Activated T-helper 17 cell treated with anti-CD3 and anti-CD28 coated beads, Interleukin-2, amount 50 U/mL, for 72 hours (primary cell): ENCODE data around the gene AFF1. TPM values are rescaled to one million over a fixed set of nuclear protein-coding genes. Genes with fewer than 3 reads are reported as not detected.

Experiments used
- ATAC-seq: fragments of 150-1000 bp; cut with Tn5 transposase; replicated peaks from 2 replicates; pipeline ENCODE4 v1.10.0; 2021; ENCODE audit warnings: mild to moderate bottlenecking, moderate library complexity
- H3K27ac Mint-ChIP-seq: one replicate; pipeline ENCODE4 v1.8.0; 2022; ENCODE audit warnings: mixed read lengths
- H3K27me3 Mint-ChIP-seq: one replicate; pipeline ENCODE4 v1.8.0; 2022; ENCODE audit warnings: mixed read lengths
- H3K36me3 Mint-ChIP-seq: one replicate; pipeline ENCODE4 v1.8.0; 2022; ENCODE audit warnings: low read depth, mild to moderate bottlenecking, mixed read lengths
- H3K4me1 Mint-ChIP-seq: one replicate; pipeline ENCODE4 v1.8.0; 2022; ENCODE audit warnings: mixed read lengths
- H3K4me3 Mint-ChIP-seq: one replicate; pipeline ENCODE4 v1.8.0; 2022; ENCODE audit warnings: mild to moderate bottlenecking, mixed read lengths
- H3K9me3 Mint-ChIP-seq: one replicate; pipeline ENCODE4 v1.8.0; 2022; ENCODE audit warnings: mixed read lengths
- total RNA-seq, 2 donors: library from RNA; stranded (reverse); gene quantifications; one replicate each; pipeline ENCODE4 v1.2.3, GENCODE V29; 2022

The AFF1 gene
- total RNA-seq, 2 donors from 2014 or later = 64.2 to 80.5 TPM

GRCh38 chr4:87014284-87014782 is 79.5 kb downstream of the AFF1 start:
- no peaks in the 10 kb centered on the region for H3K9me3 Mint-ChIP-seq
- peak overlapping the region; percentile 75 for H3K27ac Mint-ChIP-seq
- H3K27me3 Mint-ChIP-seq = no peaks in the 10 kb centered on the region
- no peak for ATAC-seq
- peaks cover 59% of the 10 kb centered on the region for H3K4me1 Mint-ChIP-seq
- no peaks in the 10 kb centered on the region for H3K36me3 Mint-ChIP-seq
- peak overlapping the region; percentile 56 for H3K4me3 Mint-ChIP-seq

- Mint-ChIP-seq H3K4me1 (peaks cover 60% of the 10 kb centered on the region), H3K27me3 (no peaks in the 10 kb centered on the region)
- ATAC-seq = no peak
Observed at GRCh38 chr4:87015416-87015815, 80.6 kb downstream of the AFF1 start.

GRCh38 chr4:87017580-87018342 is 83.0 kb downstream of the AFF1 start:
- H3K4me1 Mint-ChIP-seq = peaks cover 57% of the 10 kb centered on the region
- H3K27ac Mint-ChIP-seq = peak overlapping the region; percentile 77
- H3K27me3 Mint-ChIP-seq = no peaks in the 10 kb centered on the region
- ATAC-seq = peak; percentile 71
- no peaks in the 10 kb centered on the region for H3K9me3 Mint-ChIP-seq
- H3K4me3 Mint-ChIP-seq = peak overlapping the region; percentile 13
- no peaks in the 10 kb centered on the region for H3K36me3 Mint-ChIP-seq

More at GRCh38 chr4:87015416-87015815, 80.6 kb downstream of the AFF1 start:
- Mint-ChIP-seq H3K9me3 (no peaks in the 10 kb centered on the region), H3K4me3 (peak overlapping the region; percentile 56), H3K36me3 (no peaks in the 10 kb centered on the region), H3K27ac (peak overlapping the region; percentile 75)

- Mint-ChIP-seq H3K4me3 (no peak overlapping the region), H3K36me3 (no peaks in the 10 kb centered on the region), H3K27me3 (no peaks in the 10 kb centered on the region), H3K4me1 (peaks cover 56% of the 10 kb centered on the region), H3K27ac (peak overlapping the region; percentile 77), H3K9me3 (no peaks in the 10 kb centered on the region)
- ATAC-seq = no peak
Observed at GRCh38 chr4:87018753-87019152, 83.9 kb downstream of the AFF1 start.

GRCh38 chr4:87019246-87019791 is 84.5 kb downstream of the AFF1 start:
- no peaks in the 10 kb centered on the region for H3K36me3 Mint-ChIP-seq
- H3K9me3 Mint-ChIP-seq = no peaks in the 10 kb centered on the region
- no peak for ATAC-seq
- peak overlapping the region; percentile 13 for H3K4me3 Mint-ChIP-seq
- H3K27me3 Mint-ChIP-seq = no peaks in the 10 kb centered on the region
- H3K4me1 Mint-ChIP-seq = peaks cover 61% of the 10 kb centered on the region
- H3K27ac Mint-ChIP-seq = peak overlapping the region; percentile 77

GRCh38 chr4:87019898-87020297 is 85.1 kb downstream of the AFF1 start:
- H3K27me3 Mint-ChIP-seq = no peaks in the 10 kb centered on the region
- H3K4me3 Mint-ChIP-seq = peak overlapping the region; percentile 13
- H3K9me3 Mint-ChIP-seq = no peaks in the 10 kb centered on the region
- peaks cover 3% of the 10 kb centered on the region for H3K36me3 Mint-ChIP-seq
- ATAC-seq = no peak
- peaks cover 59% of the 10 kb centered on the region for H3K4me1 Mint-ChIP-seq
- H3K27ac Mint-ChIP-seq = peak overlapping the region; percentile 77

- Mint-ChIP-seq H3K27ac (no peak overlapping the region), H3K9me3 (no peaks in the 10 kb centered on the region)
Observed at GRCh38 chr4:87024201-87024600, 89.4 kb downstream of the AFF1 start.

GRCh38 chr4:87025023-87025613 is 90.3 kb downstream of the AFF1 start:
- Mint-ChIP-seq H3K4me3 (no peak overlapping the region), H3K36me3 (peaks cover 10% of the 10 kb centered on the region), H3K27me3 (no peaks in the 10 kb centered on the region), H3K4me1 (peaks cover 34% of the 10 kb centered on the region), H3K9me3 (no peaks in the 10 kb centered on the region), H3K27ac (no peak overlapping the region)
- no peak for ATAC-seq

More at GRCh38 chr4:87024201-87024600, 89.4 kb downstream of the AFF1 start:
- Mint-ChIP-seq H3K36me3 (peaks cover 6% of the 10 kb centered on the region), H3K27me3 (no peaks in the 10 kb centered on the region), H3K4me3 (no peak overlapping the region), H3K4me1 (peaks cover 35% of the 10 kb centered on the region)
- ATAC-seq = no peak

GRCh38 chr4:87025614-87026041 is 90.8 kb downstream of the AFF1 start:
- Mint-ChIP-seq H3K4me1 (peaks cover 30% of the 10 kb centered on the region), H3K9me3 (no peaks in the 10 kb centered on the region), H3K27ac (no peak overlapping the region), H3K4me3 (no peak overlapping the region), H3K27me3 (no peaks in the 10 kb centered on the region), H3K36me3 (peaks cover 10% of the 10 kb centered on the region)
- no peak for ATAC-seq

GRCh38 chr4:87026800-87027495 is 92.1 kb downstream of the AFF1 start:
- no peak for ATAC-seq
- Mint-ChIP-seq H3K36me3 (peaks cover 10% of the 10 kb centered on the region), H3K27me3 (no peaks in the 10 kb centered on the region), H3K4me3 (no peak overlapping the region), H3K27ac (no peak overlapping the region), H3K4me1 (peaks cover 25% of the 10 kb centered on the region), H3K9me3 (no peaks in the 10 kb centered on the region)

- H3K36me3 Mint-ChIP-seq = peaks cover 10% of the 10 kb centered on the region
- H3K27me3 Mint-ChIP-seq = no peaks in the 10 kb centered on the region
- H3K9me3 Mint-ChIP-seq = no peaks in the 10 kb centered on the region
- H3K4me1 Mint-ChIP-seq = peaks cover 16% of the 10 kb centered on the region
- H3K27ac Mint-ChIP-seq = peak overlapping the region; percentile 47
- no peak for ATAC-seq
- no peak overlapping the region for H3K4me3 Mint-ChIP-seq
Observed at GRCh38 chr4:87029356-87029755, 94.5 kb downstream of the AFF1 start.

GRCh38 chr4:87030124-87030523 is 95.3 kb downstream of the AFF1 start:
- Mint-ChIP-seq H3K27me3 (no peaks in the 10 kb centered on the region), H3K4me3 (no peak overlapping the region), H3K36me3 (peaks cover 5% of the 10 kb centered on the region), H3K9me3 (no peaks in the 10 kb centered on the region), H3K4me1 (peaks cover 16% of the 10 kb centered on the region), H3K27ac (peak overlapping the region; percentile 47)
- no peak for ATAC-seq

GRCh38 chr4:87030755-87031441 is 96.1 kb downstream of the AFF1 start:
- ATAC-seq = no peak
- no peaks in the 10 kb centered on the region for H3K27me3 Mint-ChIP-seq

GRCh38 chr4:87031920-87032319 is 97.1 kb downstream of the AFF1 start:
- ATAC-seq = no peak
- H3K27me3 Mint-ChIP-seq = no peaks in the 10 kb centered on the region
- H3K4me1 Mint-ChIP-seq = peaks cover 17% of the 10 kb centered on the region
- no peak overlapping the region for H3K27ac Mint-ChIP-seq
- H3K36me3 Mint-ChIP-seq = peaks cover 5% of the 10 kb centered on the region
- H3K9me3 Mint-ChIP-seq = no peaks in the 10 kb centered on the region
- no peak overlapping the region for H3K4me3 Mint-ChIP-seq

More at GRCh38 chr4:87030755-87031441, 96.1 kb downstream of the AFF1 start:
- no peak overlapping the region for H3K27ac Mint-ChIP-seq
- H3K9me3 Mint-ChIP-seq = no peaks in the 10 kb centered on the region
- peaks cover 16% of the 10 kb centered on the region for H3K4me1 Mint-ChIP-seq
- H3K4me3 Mint-ChIP-seq = no peak overlapping the region
- H3K36me3 Mint-ChIP-seq = peaks cover 5% of the 10 kb centered on the region
